ENCODE measurements around the gene MGAT4B. TPM values are rescaled to one million over a fixed set of nuclear protein-coding genes. Genes with fewer than 3 reads are reported as not detected.

The MGAT4B gene
- polyA plus RNA-seq, 1 donor (not counting 4 experiments of a cell fraction or from before 2014, with no cell fraction given): 69.8 TPM

- Histone ChIP-seq H3K4me2 (ENCODE audit: control insufficient read depth, extremely low read depth, insufficient read depth, low read depth, low read length) (no peak overlapping the region), H3K4me1 (ENCODE audit: control insufficient read depth, extremely low read depth, insufficient read depth, low read length) (peaks cover 26% of the 10 kb centered on the region), H4K20me1 (ENCODE audit: control insufficient read depth, extremely low read depth, insufficient read depth, low read length) (no peaks in the 10 kb centered on the region), H3K9me3 (ENCODE audit: control insufficient read depth, low read depth, low read length) (no peaks in the 10 kb centered on the region), H3K27me3 (ENCODE audit: control insufficient read depth, extremely low read depth, insufficient read depth, low read length) (no peaks in the 10 kb centered on the region), H3K4me3 (ENCODE audit: control insufficient read depth in 2 of 3, extremely low read depth in 1 of 3, insufficient read depth in 2 of 3, low read depth in 1 of 3, low read length in 3 of 3) (no peak overlapping the region), H3K79me2 (ENCODE audit: control insufficient read depth, insufficient read depth, low read length) (no peaks in the 10 kb centered on the region), H2AFZ (ENCODE audit: control insufficient read depth, low read length) (no peak overlapping the region), H3K36me3 (ENCODE audit: control insufficient read depth in 2 of 2, extremely low read depth in 1 of 2, insufficient read depth in 2 of 2, low read length in 2 of 2) (peaks cover 0 to 4% of the 10 kb centered on the region in 2 experiments), H3K9ac (ENCODE audit: control insufficient read depth, extremely low read depth, insufficient read depth, low read length) (no peak overlapping the region), H3K27ac (ENCODE audit: control insufficient read depth, insufficient read depth, low read length) (no peak overlapping the region), H3K9me1 (ENCODE audit: control insufficient read depth, extremely low read depth, insufficient read depth, low read length) (no peaks in the 10 kb centered on the region)
- dilution Hi-C loops (cut with MboI; ENCODE audit: extremely low pct_ligation_motif_present, low sequenced_read_pairs): no loop called here
- FAIRE-seq (no peak), DNase-seq (ENCODE audit: low read depth, low spot score) (no peak)
- TF ChIP-seq EZH2 (IDR thresholded peaks at IDR 0.05; ENCODE audit: low read length): no peak
- TF ChIP-seq, protein P1, sequence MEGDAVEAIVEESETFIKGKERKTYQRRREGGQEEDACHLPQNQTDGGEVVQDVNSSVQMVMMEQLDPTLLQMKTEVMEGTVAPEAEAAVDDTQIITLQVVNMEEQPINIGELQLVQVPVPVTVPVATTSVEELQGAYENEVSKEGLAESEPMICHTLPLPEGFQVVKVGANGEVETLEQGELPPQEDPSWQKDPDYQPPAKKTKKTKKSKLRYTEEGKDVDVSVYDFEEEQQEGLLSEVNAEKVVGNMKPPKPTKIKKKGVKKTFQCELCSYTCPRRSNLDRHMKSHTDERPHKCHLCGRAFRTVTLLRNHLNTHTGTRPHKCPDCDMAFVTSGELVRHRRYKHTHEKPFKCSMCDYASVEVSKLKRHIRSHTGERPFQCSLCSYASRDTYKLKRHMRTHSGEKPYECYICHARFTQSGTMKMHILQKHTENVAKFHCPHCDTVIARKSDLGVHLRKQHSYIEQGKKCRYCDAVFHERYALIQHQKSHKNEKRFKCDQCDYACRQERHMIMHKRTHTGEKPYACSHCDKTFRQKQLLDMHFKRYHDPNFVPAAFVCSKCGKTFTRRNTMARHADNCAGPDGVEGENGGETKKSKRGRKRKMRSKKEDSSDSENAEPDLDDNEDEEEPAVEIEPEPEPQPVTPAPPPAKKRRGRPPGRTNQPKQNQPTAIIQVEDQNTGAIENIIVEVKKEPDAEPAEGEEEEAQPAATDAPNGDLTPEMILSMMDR (optimal IDR thresholded peaks at IDR 0.05 in 1 of 3, IDR thresholded peaks at IDR 0.05 in 1 of 3, conservative IDR thresholded peaks at IDR 0.05 in 1 of 3; ENCODE audit: extremely low read depth in 1 of 3, insufficient read depth in 2 of 3, low read length in 3 of 3): no peak
Observed at GRCh38 chr5:179815491-179816249, 9.0 kb upstream of the MGAT4B start.

- no peak for FAIRE-seq
Observed at GRCh38 chr5:179814090-179814489, 7.4 kb upstream of the MGAT4B start.

More at GRCh38 chr5:179814090-179814489, 7.4 kb upstream of the MGAT4B start:
- no peak for DNase-seq (ENCODE audit: low read depth, low spot score)
- H3K9me1 ChIP-seq (ENCODE audit: control insufficient read depth, extremely low read depth, insufficient read depth, low read length): no peaks in the 10 kb centered on the region
- no peak overlapping the region for H3K27ac ChIP-seq (ENCODE audit: control insufficient read depth, insufficient read depth, low read length)
- H2AFZ ChIP-seq (ENCODE audit: control insufficient read depth, low read length): no peak overlapping the region
- H3K9me3 ChIP-seq (ENCODE audit: control insufficient read depth, low read depth, low read length): no peaks in the 10 kb centered on the region
- no peak overlapping the region for H3K9ac ChIP-seq (ENCODE audit: control insufficient read depth, extremely low read depth, insufficient read depth, low read length)
- dilution Hi-C loops (cut with MboI; ENCODE audit: extremely low pct_ligation_motif_present, low sequenced_read_pairs): no loop called here
- H4K20me1 ChIP-seq (ENCODE audit: control insufficient read depth, extremely low read depth, insufficient read depth, low read length): no peaks in the 10 kb centered on the region
- no peaks in the 10 kb centered on the region for H3K27me3 ChIP-seq (ENCODE audit: control insufficient read depth, extremely low read depth, insufficient read depth, low read length)
- peaks cover 0 to 4% of the 10 kb centered on the region in 2 experiments for H3K36me3 ChIP-seq (ENCODE audit: control insufficient read depth in 2 of 2, extremely low read depth in 1 of 2, insufficient read depth in 2 of 2, low read length in 2 of 2)
- no peak overlapping the region for H3K4me2 ChIP-seq (ENCODE audit: control insufficient read depth, extremely low read depth, insufficient read depth, low read depth, low read length)
- H3K4me1 ChIP-seq (ENCODE audit: control insufficient read depth, extremely low read depth, insufficient read depth, low read length): peaks cover 11% of the 10 kb centered on the region
- H3K4me3 ChIP-seq (ENCODE audit: control insufficient read depth in 2 of 3, extremely low read depth in 1 of 3, insufficient read depth in 2 of 3, low read depth in 1 of 3, low read length in 3 of 3): no peak overlapping the region
- TF ChIP-seq EZH2 (IDR thresholded peaks at IDR 0.05; ENCODE audit: low read length): no peak
- TF ChIP-seq, protein P1 (optimal IDR thresholded peaks at IDR 0.05 in 1 of 3, IDR thresholded peaks at IDR 0.05 in 1 of 3, conservative IDR thresholded peaks at IDR 0.05 in 1 of 3; ENCODE audit: extremely low read depth in 1 of 3, insufficient read depth in 2 of 3, low read length in 3 of 3): no peak
- H3K79me2 ChIP-seq (ENCODE audit: control insufficient read depth, insufficient read depth, low read length): no peaks in the 10 kb centered on the region

Data from keratinocyte (primary cell).